Tibial nerve (tissue), 4 donors: ENCODE results near the gene MRPL21.

Source experiments
- EP300 ChIP-seq, 2 donors: sonication (generic); formaldehyde crosslinking; IDR thresholded peaks; one replicate each; pipeline ENCODE4 v1.6.1; 2017; ENCODE audit warnings: antibody characterized with exemption in 2 of 2, mild to moderate bottlenecking in 1 of 2
- POLR2A ChIP-seq, 2 donors: fragments of 450-650 bp; IDR thresholded peaks; one replicate each; pipeline ENCODE4 v1.6.1; 2017; ENCODE audit warnings: antibody characterized with exemption in 2 of 2, mild to moderate bottlenecking in 2 of 2, moderate library complexity in 2 of 2
- TF ChIP-seq, protein P1 (sequence below), 5 experiments: fragments of 200-600 bp in 3 of 5; fragments of 450-650 bp in 2 of 5; sonication (generic) in 3 of 5; IDR thresholded peaks; one replicate each; pipeline ENCODE4 v1.5.1; 2016 to 2019; ENCODE audit warnings: antibody characterized with exemption in 5 of 5, mild to moderate bottlenecking in 3 of 5, moderate library complexity in 2 of 5

DNA sequence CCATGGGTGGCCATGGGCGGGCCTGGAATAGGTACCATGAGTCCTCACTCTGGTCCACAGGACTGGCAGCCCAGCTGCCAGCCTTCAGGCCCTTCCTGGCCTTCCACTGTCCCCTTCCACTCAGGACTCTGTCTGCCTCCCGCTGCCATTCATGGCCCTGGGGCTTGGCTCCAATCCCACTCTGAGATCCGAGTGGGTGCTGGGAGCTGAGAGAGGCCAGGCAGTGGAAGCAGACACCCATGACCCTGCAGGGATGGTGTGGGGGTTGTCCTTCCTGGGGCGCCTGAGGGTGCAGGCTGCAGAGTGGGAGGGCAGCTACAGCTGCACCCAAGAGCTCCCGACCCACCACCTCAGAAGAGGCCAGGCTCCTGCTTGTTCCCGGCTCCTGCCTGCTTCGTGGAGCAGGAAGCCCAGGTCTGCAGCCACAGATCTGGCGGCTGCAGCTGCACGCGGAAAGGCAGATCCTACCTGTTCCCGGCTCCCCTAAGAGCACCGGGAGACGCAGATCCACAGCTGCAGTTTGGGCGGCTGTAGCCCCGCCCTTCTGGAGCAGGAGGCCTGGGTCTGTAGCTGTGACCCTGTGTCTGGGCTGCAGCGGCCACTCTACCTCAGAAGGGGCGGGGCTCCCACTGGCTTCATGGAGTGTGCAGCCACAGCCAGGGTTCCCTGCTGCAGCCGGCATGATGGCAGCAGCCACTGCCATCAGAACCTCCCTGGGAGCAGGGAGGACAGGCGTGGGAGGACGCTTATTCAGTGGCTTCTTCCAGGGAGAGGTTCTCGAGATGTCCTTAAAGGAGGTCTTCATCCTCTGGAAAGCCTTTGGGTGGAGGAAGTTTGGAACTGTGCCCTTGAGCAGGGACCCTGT is 27.6 kb upstream of the MRPL21 start:
- TF ChIP-seq, protein P1, sequence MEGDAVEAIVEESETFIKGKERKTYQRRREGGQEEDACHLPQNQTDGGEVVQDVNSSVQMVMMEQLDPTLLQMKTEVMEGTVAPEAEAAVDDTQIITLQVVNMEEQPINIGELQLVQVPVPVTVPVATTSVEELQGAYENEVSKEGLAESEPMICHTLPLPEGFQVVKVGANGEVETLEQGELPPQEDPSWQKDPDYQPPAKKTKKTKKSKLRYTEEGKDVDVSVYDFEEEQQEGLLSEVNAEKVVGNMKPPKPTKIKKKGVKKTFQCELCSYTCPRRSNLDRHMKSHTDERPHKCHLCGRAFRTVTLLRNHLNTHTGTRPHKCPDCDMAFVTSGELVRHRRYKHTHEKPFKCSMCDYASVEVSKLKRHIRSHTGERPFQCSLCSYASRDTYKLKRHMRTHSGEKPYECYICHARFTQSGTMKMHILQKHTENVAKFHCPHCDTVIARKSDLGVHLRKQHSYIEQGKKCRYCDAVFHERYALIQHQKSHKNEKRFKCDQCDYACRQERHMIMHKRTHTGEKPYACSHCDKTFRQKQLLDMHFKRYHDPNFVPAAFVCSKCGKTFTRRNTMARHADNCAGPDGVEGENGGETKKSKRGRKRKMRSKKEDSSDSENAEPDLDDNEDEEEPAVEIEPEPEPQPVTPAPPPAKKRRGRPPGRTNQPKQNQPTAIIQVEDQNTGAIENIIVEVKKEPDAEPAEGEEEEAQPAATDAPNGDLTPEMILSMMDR (IDR thresholded peaks at IDR 0.05): no peak
- TF ChIP-seq POLR2A (IDR thresholded peaks at IDR 0.05) (no peak), EP300 (IDR thresholded peaks at IDR 0.05) (no peak)
